IPS DF 19.7 (cell line): Measurements from ENCODE around the gene BOK.
A peak's percentile ranks its signal among the peaks of the same experiment; 100 is the strongest.
"Not testable (repeated sequence)": the region's sequence is repeated elsewhere in the genome, so short reads cannot be mapped to it uniquely, and the experiment has no call there.

ENCODE experiments used
- DNase-seq: peaks from one replicate; pipeline ENCODE4 v3.0.0-alpha.2; 2013; ENCODE audit warnings: low read depth, low spot score

BOK gene

GRCh38 chr2:241571821-241572620 is 13.5 kb downstream of the BOK start:
- DNase-seq, result no peak

GRCh38 chr2:241572915-241573651 is 14.5 kb downstream of the BOK start:
- not testable (repeated sequence) for DNase-seq

GRCh38 chr2:241573741-241574140 is 15.2 kb downstream of the BOK start:
- DNase-seq, result no peak

- DNase-seq, result no peak
These were observed 16.5 kb downstream of the BOK start for GRCh38 chr2:241574911-241575623.

GRCh38 chr2:241575624-241576292 is 17.2 kb downstream of the BOK start:
- DNase-seq, result no peak

GRCh38 chr2:241576293-241576654 is 17.7 kb downstream of the BOK start:
- DNase-seq, result no peak

- no peak for DNase-seq
These were observed 19.0 kb downstream of the BOK start for GRCh38 chr2:241577413-241578122.

GRCh38 chr2:241579281-241579680 is 20.7 kb downstream of the BOK start:
- no peak for DNase-seq

GRCh38 chr2:241582328-241582727 is 23.8 kb downstream of the BOK start:
- no peak for DNase-seq

GRCh38 chr2:241582806-241583205 is 24.3 kb downstream of the BOK start:
- DNase-seq, result no peak

GRCh38 chr2:241584436-241584835 is 25.9 kb downstream of the BOK start:
- DNase-seq, result peak; percentile 52

- DNase-seq, result no peak
These were observed 28.2 kb downstream of the BOK start for GRCh38 chr2:241586564-241587264.

- DNase-seq, result not testable (repeated sequence)
These were observed 31.3 kb downstream of the BOK start for GRCh38 chr2:241589863-241590262.

GRCh38 chr2:241590496-241591455 is 32.2 kb downstream of the BOK start:
- not testable (repeated sequence) for DNase-seq

- DNase-seq, result no peak
These were observed 33.7 kb downstream of the BOK start for GRCh38 chr2:241592126-241592845.

- no peak for DNase-seq
These were observed 34.7 kb downstream of the BOK start for GRCh38 chr2:241593271-241593670.

GRCh38 chr2:241595600-241596140 is 37.1 kb downstream of the BOK start:
- no peak for DNase-seq

- DNase-seq, result no peak
These were observed 39.0 kb downstream of the BOK start for GRCh38 chr2:241597561-241597960.
